Measurements from ENCODE around the gene YIF1A.

Gene YIF1A

GRCh38 chr11:66242095-66242765 is 46.7 kb downstream of the YIF1A start:
- H3K27ac ChIP-seq (ENCODE audit: low read depth, low read length), result no peak overlapping the region
- no peak overlapping the region for H3K4me3 ChIP-seq (ENCODE audit: low read depth in 1 of 2, low read length in 2 of 2)
- H3K9me3 ChIP-seq (ENCODE audit: low read length), result no peaks in the 10 kb centered on the region
- H3K9ac ChIP-seq (ENCODE audit: low read length), result no peak overlapping the region
- no peaks in the 10 kb centered on the region for H3K4me1 ChIP-seq (ENCODE audit: insufficient read depth, low read length)
- peaks cover 26% of the 10 kb centered on the region for H3K36me3 ChIP-seq (ENCODE audit: insufficient read depth, low read length)
- H3K27me3 ChIP-seq (ENCODE audit: control insufficient read depth in 1 of 2, insufficient read depth in 2 of 2, low read length in 2 of 2), result no peaks in the 10 kb centered on the region

DNA sequence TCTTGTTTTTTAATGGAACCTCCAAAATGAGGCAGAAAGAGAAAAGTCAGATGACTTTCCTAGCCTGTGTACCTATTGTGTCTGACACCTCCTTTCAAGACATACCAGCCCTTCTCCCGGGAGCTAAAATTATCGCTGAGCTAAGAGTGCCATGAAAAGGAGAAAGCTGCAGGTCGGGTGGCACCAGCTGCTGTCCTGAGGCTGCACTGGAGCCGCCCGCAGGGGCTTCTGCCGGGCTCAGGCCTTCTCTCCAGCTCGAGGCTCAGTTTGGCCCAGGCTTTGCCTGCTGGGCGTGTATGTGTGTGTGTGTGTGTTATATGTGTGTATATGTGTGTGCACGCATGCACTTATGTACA is 48.2 kb downstream of the YIF1A start:
- Histone ChIP-seq H3K9ac (ENCODE audit: low read length) (no peak overlapping the region), H3K9me3 (ENCODE audit: low read length) (no peaks in the 10 kb centered on the region), H3K27ac (ENCODE audit: low read depth, low read length) (no peak overlapping the region), H3K27me3 (ENCODE audit: control insufficient read depth in 1 of 2, insufficient read depth in 2 of 2, low read length in 2 of 2) (no peaks in the 10 kb centered on the region), H3K4me1 (ENCODE audit: insufficient read depth, low read length) (no peaks in the 10 kb centered on the region), H3K36me3 (ENCODE audit: insufficient read depth, low read length) (peaks cover 35% of the 10 kb centered on the region), H3K4me3 (ENCODE audit: low read depth in 1 of 2, low read length in 2 of 2) (no peak overlapping the region)

DNA sequence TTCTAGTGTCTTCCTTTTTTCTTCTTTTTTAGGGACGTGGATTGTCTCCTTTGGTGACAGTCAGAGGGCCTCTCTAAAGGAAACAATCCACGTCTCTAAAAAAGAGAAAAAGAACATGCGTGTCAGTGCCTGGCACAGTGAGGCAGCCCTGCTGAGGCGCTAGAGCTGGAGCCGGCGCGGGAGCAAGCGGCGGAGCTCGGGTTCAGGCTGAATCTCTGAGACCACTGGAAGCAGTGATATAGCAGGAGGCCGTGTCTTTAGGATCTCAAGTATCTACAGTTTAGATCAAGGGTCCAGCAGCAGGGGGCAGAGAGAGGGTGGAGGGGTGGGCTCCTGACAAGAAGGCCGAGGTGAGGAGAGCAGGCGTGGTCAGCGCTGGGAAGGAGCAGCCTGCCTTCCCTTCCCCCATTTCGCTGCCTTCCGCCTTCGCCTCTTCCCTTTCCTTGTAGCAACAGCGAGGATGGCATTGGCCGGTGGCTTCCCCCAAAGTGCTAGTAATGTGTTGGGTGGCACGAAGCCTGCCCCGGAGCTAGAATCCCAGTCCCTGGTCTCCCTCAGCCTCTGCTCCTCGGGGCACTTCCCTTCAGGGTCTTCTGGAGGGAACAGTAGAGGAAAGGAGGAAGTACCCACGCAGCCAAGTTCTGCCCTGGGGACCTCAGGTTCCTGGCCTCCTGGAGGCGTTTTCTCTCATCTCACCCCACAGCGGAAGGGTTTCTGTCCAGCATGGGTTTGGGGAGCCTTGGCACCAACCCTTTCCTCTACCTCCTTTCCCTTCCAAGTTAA is 48.8 kb downstream of the YIF1A start:
- Histone ChIP-seq H3K4me1 (ENCODE audit: insufficient read depth, low read length) (no peaks in the 10 kb centered on the region), H3K27me3 (ENCODE audit: control insufficient read depth in 1 of 2, insufficient read depth in 2 of 2, low read length in 2 of 2) (no peaks in the 10 kb centered on the region), H3K27ac (ENCODE audit: low read depth, low read length) (no peak overlapping the region), H3K9ac (ENCODE audit: low read length) (no peak overlapping the region), H3K4me3 (ENCODE audit: low read depth in 1 of 2, low read length in 2 of 2) (no peak overlapping the region), H3K36me3 (ENCODE audit: insufficient read depth, low read length) (peaks cover 40% of the 10 kb centered on the region), H3K9me3 (ENCODE audit: low read length) (no peaks in the 10 kb centered on the region)

- H3K9me3 ChIP-seq (ENCODE audit: low read length), result no peaks in the 10 kb centered on the region
- H3K4me3 ChIP-seq (ENCODE audit: low read depth in 1 of 2, low read length in 2 of 2), result no peak overlapping the region
- H3K27me3 ChIP-seq (ENCODE audit: control insufficient read depth in 1 of 2, insufficient read depth in 2 of 2, low read length in 2 of 2), result no peaks in the 10 kb centered on the region
- no peak overlapping the region for H3K9ac ChIP-seq (ENCODE audit: low read length)
- H3K36me3 ChIP-seq (ENCODE audit: insufficient read depth, low read length), result peaks cover 44% of the 10 kb centered on the region
- H3K4me1 ChIP-seq (ENCODE audit: insufficient read depth, low read length), result no peaks in the 10 kb centered on the region
- H3K27ac ChIP-seq (ENCODE audit: low read depth, low read length), result no peak overlapping the region
Observed at GRCh38 chr11:66239511-66239910, 49.4 kb downstream of the YIF1A start.

- no peak overlapping the region for H3K4me3 ChIP-seq (ENCODE audit: low read depth in 1 of 2, low read length in 2 of 2)
- H3K36me3 ChIP-seq (ENCODE audit: insufficient read depth, low read length), result peaks cover 50% of the 10 kb centered on the region
- H3K27ac ChIP-seq (ENCODE audit: low read depth, low read length), result no peak overlapping the region
- H3K4me1 ChIP-seq (ENCODE audit: insufficient read depth, low read length), result no peaks in the 10 kb centered on the region
- H3K9ac ChIP-seq (ENCODE audit: low read length), result no peak overlapping the region
- no peaks in the 10 kb centered on the region for H3K9me3 ChIP-seq (ENCODE audit: low read length)
- no peaks in the 10 kb centered on the region for H3K27me3 ChIP-seq (ENCODE audit: control insufficient read depth in 1 of 2, insufficient read depth in 2 of 2, low read length in 2 of 2)
Observed at GRCh38 chr11:66238786-66239413, 50.0 kb downstream of the YIF1A start.

DNA sequence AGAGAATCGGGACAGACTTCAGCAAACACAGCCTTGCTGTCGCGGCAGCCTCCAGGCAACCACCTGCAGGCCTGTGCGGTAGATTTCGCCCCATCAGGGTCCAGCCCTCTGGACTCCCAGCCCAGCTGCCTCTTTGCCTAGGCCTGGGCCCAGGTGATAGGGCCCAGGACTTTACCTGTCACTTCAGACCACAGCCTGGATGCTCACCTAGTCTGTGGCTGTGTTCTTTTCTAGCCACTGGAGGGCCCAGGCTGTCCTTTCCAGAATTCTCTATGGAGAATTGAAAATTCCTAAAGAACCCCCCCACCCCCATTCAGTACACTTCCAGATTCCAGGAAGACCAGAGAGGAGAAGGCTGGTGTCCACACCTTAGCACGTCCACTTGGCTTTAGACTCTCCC is 51.1 kb downstream of the YIF1A start:
- no peak overlapping the region for H3K27ac ChIP-seq (ENCODE audit: low read depth, low read length)
- H3K27me3 ChIP-seq (ENCODE audit: control insufficient read depth in 1 of 2, insufficient read depth in 2 of 2, low read length in 2 of 2), result no peaks in the 10 kb centered on the region
- no peaks in the 10 kb centered on the region for H3K4me1 ChIP-seq (ENCODE audit: insufficient read depth, low read length)
- no peaks in the 10 kb centered on the region for H3K9me3 ChIP-seq (ENCODE audit: low read length)
- peaks cover 60% of the 10 kb centered on the region for H3K36me3 ChIP-seq (ENCODE audit: insufficient read depth, low read length)
- no peak overlapping the region for H3K9ac ChIP-seq (ENCODE audit: low read length)
- no peak overlapping the region for H3K4me3 ChIP-seq (ENCODE audit: low read depth in 1 of 2, low read length in 2 of 2)

- peaks cover 80% of the 10 kb centered on the region for H3K36me3 ChIP-seq (ENCODE audit: insufficient read depth, low read length)
- no peak overlapping the region for H3K27ac ChIP-seq (ENCODE audit: low read depth, low read length)
- H3K4me1 ChIP-seq (ENCODE audit: insufficient read depth, low read length), result no peaks in the 10 kb centered on the region
- no peaks in the 10 kb centered on the region for H3K27me3 ChIP-seq (ENCODE audit: control insufficient read depth in 1 of 2, insufficient read depth in 2 of 2, low read length in 2 of 2)
- H3K9me3 ChIP-seq (ENCODE audit: low read length), result no peaks in the 10 kb centered on the region
- H3K4me3 ChIP-seq (ENCODE audit: low read depth in 1 of 2, low read length in 2 of 2), result no peak overlapping the region
- no peak overlapping the region for H3K9ac ChIP-seq (ENCODE audit: low read length)
Observed at GRCh38 chr11:66235141-66235540, 53.8 kb downstream of the YIF1A start.

Data from muscle layer of colon (tissue), 2 donors.